ENCODE data around the gene OSBPL3. TPM values are rescaled to one million over a fixed set of nuclear protein-coding genes. Genes with fewer than 3 reads are reported as not detected.

Gene OSBPL3
- total and polyA plus RNA-seq, 12 donors, result 1.1 to 8.4 (median 3.1) TPM

GRCh38 chr7:24802300-24802699 is 177.7 kb downstream of the OSBPL3 start:
- intact Hi-C loops (cut with DNase I), result no loop called here
- Histone ChIP-seq H3K27me3 (no peaks in the 10 kb centered on the region), H3K9me3 (replicated peaks in 1 of 3) (no peaks in the 10 kb centered on the region), H3K4me1 (replicated peaks in 1 of 2) (no peaks in the 10 kb centered on the region), H3K27ac (no peak overlapping the region), H3K4me3 (no peak overlapping the region), H3K36me3 (replicated peaks in 1 of 2) (no peaks in the 10 kb centered on the region)
- DNase-seq, result no peak
- WGBS, 4 donors, result 92 to 93% (median 93%) methylated on average over 5 of the region's 5 CpGs
- TF ChIP-seq CTCF (IDR thresholded peaks at IDR 0.05) (no peak), POLR2A (IDR thresholded peaks at IDR 0.05) (no peak)

GRCh38 chr7:24801883-24802282 is 178.1 kb downstream of the OSBPL3 start:
- H3K9me3 ChIP-seq (replicated peaks in 1 of 3), result no peaks in the 10 kb centered on the region
- WGBS, 4 donors, result 83 to 97% (median 94%) methylated on average over 2 of the region's 2 CpGs

GRCh38 chr7:24800667-24801066 is 179.3 kb downstream of the OSBPL3 start:
- intact Hi-C loops (cut with DNase I), result no loop called here
- Histone ChIP-seq H3K4me3 (no peak overlapping the region), H3K36me3 (replicated peaks in 1 of 2) (no peaks in the 10 kb centered on the region), H3K27me3 (no peaks in the 10 kb centered on the region), H3K27ac (no peak overlapping the region), H3K9me3 (replicated peaks in 1 of 3) (no peaks in the 10 kb centered on the region), H3K4me1 (replicated peaks in 1 of 2) (no peaks in the 10 kb centered on the region)
- DNase-seq, result no peak
- 88 to 93% (median 93%) methylated on average over 9 of the region's 9 CpGs for whole genome bisulfite sequencing, 4 donors
- no peak for TF ChIP-seq POLR2A (IDR thresholded peaks at IDR 0.05)
- no peak for TF ChIP-seq CTCF (IDR thresholded peaks at IDR 0.05)

More at GRCh38 chr7:24801883-24802282, 178.1 kb downstream of the OSBPL3 start:
- intact Hi-C loops (cut with DNase I), result no loop called here
- no peak for TF ChIP-seq CTCF (IDR thresholded peaks at IDR 0.05)
- no peak for TF ChIP-seq POLR2A (IDR thresholded peaks at IDR 0.05)
- Histone ChIP-seq H3K36me3 (replicated peaks in 1 of 2) (no peaks in the 10 kb centered on the region), H3K27ac (no peak overlapping the region), H3K4me1 (replicated peaks in 1 of 2) (no peaks in the 10 kb centered on the region), H3K4me3 (no peak overlapping the region), H3K27me3 (no peaks in the 10 kb centered on the region)
- DNase-seq, result no peak

GRCh38 chr7:24800073-24800472 is 179.9 kb downstream of the OSBPL3 start:
- 85 to 95% (median 91%) methylated on average over 6 of the region's 6 CpGs for WGBS, 4 donors

More at GRCh38 chr7:24800073-24800472, 179.9 kb downstream of the OSBPL3 start:
- Histone ChIP-seq H3K27me3 (no peaks in the 10 kb centered on the region), H3K4me1 (replicated peaks in 1 of 2) (no peaks in the 10 kb centered on the region), H3K4me3 (no peak overlapping the region), H3K9me3 (replicated peaks in 1 of 3) (no peaks in the 10 kb centered on the region), H3K36me3 (replicated peaks in 1 of 2) (no peaks in the 10 kb centered on the region), H3K27ac (no peak overlapping the region)
- intact Hi-C loops (cut with DNase I), result no loop called here
- TF ChIP-seq CTCF (IDR thresholded peaks at IDR 0.05) (no peak), POLR2A (IDR thresholded peaks at IDR 0.05) (no peak)
- no peak for DNase-seq
